ENCODE results near the gene PTPRM. TPM values are rescaled to one million over a fixed set of nuclear protein-coding genes. Genes with fewer than 3 reads are reported as not detected.

Gene PTPRM
- polyA plus RNA-seq, 3 donors = 0.04 to 2.1 (median 0.66) TPM

- Mint-ChIP-seq H3K4me3 (no peak overlapping the region), H3K4me1 (no peaks in the 10 kb centered on the region), H3K36me3 (no peaks in the 10 kb centered on the region), H3K27me3 (ENCODE audit: low read depth in 3 of 3) (peaks cover 0 to 3% (median 0%) of the 10 kb centered on the region in 3 donors), H3K27ac (no peak overlapping the region), H3K9me3 (peaks cover 0 to 14% (median 9%) of the 10 kb centered on the region in 7 donors)
- Histone ChIP-seq H3K4me3 (replicated peaks in 1 of 3; ENCODE audit: low read depth in 2 of 3, low read length in 3 of 3) (no peak overlapping the region), H3K27me3 (ENCODE audit: control insufficient read depth in 2 of 2, insufficient read depth in 2 of 2, low read length in 2 of 2) (no peaks in the 10 kb centered on the region), H3K4me2 (replicated peaks; ENCODE audit: extremely low read depth, low read length, poor library complexity, severe bottlenecking) (no peak overlapping the region), H2AFZ (ENCODE audit: insufficient read depth, low read depth, low read length, poor library complexity, severe bottlenecking) (no peak overlapping the region), H3K9ac (ENCODE audit: insufficient read depth, low read length, poor library complexity, severe bottlenecking) (no peak overlapping the region), H3K27ac (ENCODE audit: low read depth in 1 of 2, low read length in 2 of 2) (no peak overlapping the region), H3K36me3 (replicated peaks in 1 of 2; ENCODE audit: control insufficient read depth in 1 of 2, insufficient read depth in 2 of 2, low read length in 2 of 2) (no peaks in the 10 kb centered on the region), H4K20me1 (ENCODE audit: insufficient read depth, low read length) (no peaks in the 10 kb centered on the region), H3K4me1 (ENCODE audit: control insufficient read depth in 1 of 2, insufficient read depth in 2 of 2, low read length in 2 of 2) (no peaks in the 10 kb centered on the region), H3K79me2 (ENCODE audit: insufficient read depth, low read length) (no peaks in the 10 kb centered on the region), H3K9me3 (replicated peaks in 1 of 2; ENCODE audit: control insufficient read depth in 1 of 2, insufficient read depth in 1 of 2, low read length in 2 of 2) (peaks cover 0 to 6% of the 10 kb centered on the region in 2 donors)
- DNase-seq = no peak
- TF ChIP-seq CTCF (IDR thresholded peaks at IDR 0.05) = no peak
- WGBS (ENCODE audit: insufficient coverage) = 91% methylated on average over 9 of the region's 15 CpGs
- intact Hi-C loops (cut with micrococcal nuclease) = loop anchor here in 1 of 2 donors (10.0 kb wide), 1 partner anchor 59 kb away; no protein-coding TSS in a partner anchor
Measured at GRCh38 chr18:8433323-8433722, 866.2 kb downstream of the PTPRM start.

GRCh38 chr18:8433771-8434170, 866.7 kb downstream of the PTPRM start:
- no peaks in the 10 kb centered on the region for H3K4me1 Mint-ChIP-seq
- Histone ChIP-seq H3K36me3 (replicated peaks in 1 of 2; ENCODE audit: control insufficient read depth in 1 of 2, insufficient read depth in 2 of 2, low read length in 2 of 2) (no peaks in the 10 kb centered on the region), H3K27me3 (ENCODE audit: control insufficient read depth in 2 of 2, insufficient read depth in 2 of 2, low read length in 2 of 2) (no peaks in the 10 kb centered on the region), H4K20me1 (ENCODE audit: insufficient read depth, low read length) (no peaks in the 10 kb centered on the region), H3K9ac (ENCODE audit: insufficient read depth, low read length, poor library complexity, severe bottlenecking) (no peak overlapping the region), H3K79me2 (ENCODE audit: insufficient read depth, low read length) (no peaks in the 10 kb centered on the region), H3K27ac (ENCODE audit: low read depth in 1 of 2, low read length in 2 of 2) (no peak overlapping the region), H3K4me2 (replicated peaks; ENCODE audit: extremely low read depth, low read length, poor library complexity, severe bottlenecking) (no peak overlapping the region), H3K4me3 (replicated peaks in 1 of 3; ENCODE audit: low read depth in 2 of 3, low read length in 3 of 3) (no peak overlapping the region), H2AFZ (ENCODE audit: insufficient read depth, low read depth, low read length, poor library complexity, severe bottlenecking) (no peak overlapping the region), H3K4me1 (ENCODE audit: control insufficient read depth in 1 of 2, insufficient read depth in 2 of 2, low read length in 2 of 2) (no peaks in the 10 kb centered on the region), H3K9me3 (replicated peaks in 1 of 2; ENCODE audit: control insufficient read depth in 1 of 2, insufficient read depth in 1 of 2, low read length in 2 of 2) (peaks cover 0 to 7% of the 10 kb centered on the region in 2 donors)
- 81% methylated on average over 4 of the region's 7 CpGs for WGBS (ENCODE audit: insufficient coverage)
- DNase-seq = no peak
- H3K4me3 Mint-ChIP-seq = no peak overlapping the region
- intact Hi-C loops (cut with micrococcal nuclease) = loop anchor here in 1 of 2 donors (10.0 kb wide), 1 partner anchor 59 kb away; no protein-coding TSS in a partner anchor
- peaks cover 0 to 14% (median 10%) of the 10 kb centered on the region in 7 donors for H3K9me3 Mint-ChIP-seq
- no peak overlapping the region for H3K27ac Mint-ChIP-seq
- TF ChIP-seq CTCF (IDR thresholded peaks at IDR 0.05) = no peak
- H3K27me3 Mint-ChIP-seq (ENCODE audit: low read depth in 3 of 3) = peaks cover 0 to 3% (median 0%) of the 10 kb centered on the region in 3 donors
- no peaks in the 10 kb centered on the region for H3K36me3 Mint-ChIP-seq
